HepG2 (cell line): ENCODE data around the gene LIN7A. TPM values are rescaled to one million over a fixed set of nuclear protein-coding genes. Genes with fewer than 3 reads are reported as not detected.

ENCODE experiments used
- ATAC-seq: fragments of 200-7000 bp; cut with Tn5 transposase; 3 replicates; pipeline ENCODE4 v1.9.1; 2020; ENCODE audit warnings: mild to moderate bottlenecking, moderate library complexity
- BruUV-seq: library from RNA; stranded (reverse); fragments of 400-500 nt; replicated peaks from 2 replicates; lab custom pipeline; 2021; lab: Mats Ljungman, UMichigan
- CTCF ChIA-PET: fragments of 300-600 bp; formaldehyde crosslinking; extraction: SDS; loops from one replicate; lab custom pipeline; 2021; ENCODE audit warnings: low total read pairs, inconsistent platforms, low intra/inter-chr PET ratio; lab: Yijun Ruan, JAX
- POLR2A ChIA-PET: fragments of 350-600 bp; sonication (Branson Sonifier 250); formaldehyde crosslinking; loops from one replicate; lab custom pipeline; 2020; ENCODE audit warnings: antibody characterized with exemption, inconsistent platforms; lab: Yijun Ruan, JAX
- DNase-seq: peaks from one replicate; pipeline ENCODE4 v3.0.0-alpha.2; 2015; ENCODE audit warnings: low spot score
- FAIRE-seq: peaks from 3 replicates; lab custom pipeline; 2011; peaks lifted over from hg19 to GRCh38; lab: Jason Lieb, UNC
- H2AFZ ChIP-seq: one replicate; pipeline ENCODE4 v1.6.1; 2011; ENCODE audit warnings: low read length, inconsistent platforms
- H3K27ac ChIP-seq: fragments of 300-600 bp; 3 replicates; pipeline ENCODE4 v1.8.0; 2011; ENCODE audit warnings: mixed run types, mild to moderate bottlenecking, mixed read lengths, low read length, inconsistent platforms; ENCODE audit not compliant: insufficient read depth; ENCODE audit errors: extremely low read length
- H3K27me3 ChIP-seq, 2 experiments: fragments of 200-600 bp in 1 of 2; 2 replicates in 1 of 2; 3 replicates in 1 of 2; pipeline versions ENCODE4 v1.6.0 to v1.8.0; 2011; ENCODE audit warnings: low read length in 2 of 2, mild to moderate bottlenecking in 2 of 2, moderate library complexity in 2 of 2, inconsistent platforms in 1 of 2; ENCODE audit not compliant: insufficient read depth in 2 of 2, control insufficient read depth in 1 of 2
- H3K36me3 ChIP-seq, 2 experiments: fragments of 200-600 bp in 1 of 2; replicated peaks in 1 of 2; 2 replicates in 1 of 2; 3 replicates in 1 of 2; pipeline versions ENCODE4 v1.5.1 to v1.8.0; 2011; ENCODE audit warnings: low read length in 2 of 2, inconsistent platforms in 1 of 2; ENCODE audit not compliant: insufficient read depth in 2 of 2, control insufficient read depth in 1 of 2
- H3K4me1 ChIP-seq: 2 replicates; pipeline ENCODE4 v1.5.1; 2012; ENCODE audit warnings: low read length, inconsistent platforms; ENCODE audit not compliant: insufficient read depth
- H3K4me2 ChIP-seq: 2 replicates; pipeline ENCODE4 v1.6.0; 2011; ENCODE audit warnings: low read depth, low read length, inconsistent platforms
- H3K4me3 ChIP-seq, 3 experiments: fragments of 200-600 bp in 1 of 3; sonication (generic), shearing (Covaris generic) in 1 of 3; replicated peaks in 1 of 3; 2 replicates each; pipeline ENCODE4 v1.5.1; 2011 to 2016; ENCODE audit warnings: low read length in 3 of 3, inconsistent platforms in 2 of 3, low read depth in 2 of 3, mild to moderate bottlenecking in 2 of 3, control low read depth in 1 of 3, mixed read lengths in 1 of 3; ENCODE audit not compliant: insufficient read depth in 1 of 3
- H3K79me2 ChIP-seq: one replicate; pipeline ENCODE4 v1.6.1; 2011; ENCODE audit warnings: low read length, inconsistent platforms; ENCODE audit not compliant: insufficient read depth
- H3K9ac ChIP-seq: 2 replicates; pipeline ENCODE4 v1.6.0; 2011; ENCODE audit warnings: mild to moderate bottlenecking, low read depth, low read length, inconsistent platforms; ENCODE audit not compliant: insufficient read depth
- H3K9me3 ChIP-seq: 2 replicates; pipeline ENCODE4 v1.5.1; 2012; ENCODE audit warnings: mild to moderate bottlenecking, low read length
- H4K20me1 ChIP-seq: 2 replicates; pipeline ENCODE4 v1.6.0; 2011; ENCODE audit warnings: inconsistent platforms, mild to moderate bottlenecking, low read length, moderate library complexity; ENCODE audit not compliant: insufficient read depth
- DZIP1 ChIP-seq: sonication (generic); formaldehyde crosslinking; IDR thresholded peaks from 2 replicates; pipeline ENCODE4 v1.5.0; 2020; ENCODE audit warnings: mild to moderate bottlenecking, missing genetic modification reagents
- GTF3A ChIP-seq: sonication (generic); formaldehyde crosslinking; conservative IDR thresholded peaks from 2 replicates; pipeline ENCODE4 v1.4.0; 2020; ENCODE audit warnings: mild to moderate bottlenecking, missing genetic modification reagents
- HCFC1 ChIP-seq: fragments of 150-350 bp; IDR thresholded peaks from 2 replicates; pipeline ENCODE4 v1.6.1; 2014; ENCODE audit warnings: low read depth, low read length
- LCORL ChIP-seq, 2 experiments: fragments of 450-650 bp in 1 of 2; sonication (generic) in 1 of 2; formaldehyde crosslinking in 1 of 2; IDR thresholded peaks; 2 replicates each; pipeline versions ENCODE4 v1.5.0 to v1.6.1; 2017 to 2020; ENCODE audit warnings: antibody characterized with exemption in 1 of 2, missing genetic modification reagents in 1 of 2
- MATR3 ChIP-seq: sonication (generic); formaldehyde crosslinking; IDR thresholded peaks from 2 replicates; pipeline ENCODE4 v1.4.0; 2020; ENCODE audit warnings: missing genetic modification reagents
- PBX2 ChIP-seq: IDR thresholded peaks from 2 replicates; pipeline ENCODE4 v1.6.1; 2016; ENCODE audit warnings: control low read depth
- RXRA ChIP-seq: sonication (generic); formaldehyde crosslinking; IDR thresholded peaks from 2 replicates; pipeline ENCODE4 v1.5.1; 2020; ENCODE audit warnings: missing genetic modification reagents
- STAG1 ChIP-seq: sonication (generic); formaldehyde crosslinking; IDR thresholded peaks from 2 replicates; pipeline ENCODE4 v1.4.0; 2020; ENCODE audit warnings: missing genetic modification reagents
- TBL1XR1 ChIP-seq: fragments of 150-350 bp; IDR thresholded peaks from 2 replicates; pipeline ENCODE4 v1.6.1; 2014; ENCODE audit warnings: borderline replicate concordance, low read length; ENCODE audit not compliant: partially characterized antibody
- ZNF230 ChIP-seq: sonication (generic); formaldehyde crosslinking; IDR thresholded peaks from 2 replicates; pipeline ENCODE4 v1.4.0; 2020; ENCODE audit warnings: mild to moderate bottlenecking, missing genetic modification reagents
- ZNF430 ChIP-seq: sonication (generic); formaldehyde crosslinking; IDR thresholded peaks from 2 replicates; pipeline ENCODE4 v1.9.0; 2021; ENCODE audit warnings: mild to moderate bottlenecking, missing genetic modification reagents
- WGBS: methylation state at CpG from one replicate; pipeline ENCODE4 v1.1.6; 2017; ENCODE audit warnings: low lambda C conversion rate; 5-methylcytosine and 5-hydroxymethylcytosine counted together
- in situ Hi-C: cut with HindIII; loops from 2 replicates; pipeline ENCODE4 v1.10.0; 2017; ENCODE audit warnings: low pct_unique_long_range_greater_than_20kb; ENCODE audit not compliant: extremely low pct_ligation_motif_present
- intact Hi-C: fragments of 100-400 bp; cut with micrococcal nuclease; formaldehyde crosslinking; loops from one replicate; pipeline ENCODE4 v1.10.0; 2022; ENCODE audit not compliant: unreplicated experiment
- polyA plus RNA-seq, 8 experiments: library from polyadenylated mRNA; depleted of rRNA in 3 of 8; stranded (reverse) in 7 of 8; unstranded in 1 of 8; fragments of >200 nt; fragmentation: Illumina TruSeq in 4 of 8; extraction: Trizol in 4 of 8; gene quantifications; 2 replicates each; pipeline versions ENCODE4 v1.2.1 to v1.2.3, GENCODE V29; 2011 to 2016; ENCODE audit warnings: low read depth in 4 of 8, missing spikeins in 1 of 8, mixed read lengths in 1 of 8; ENCODE audit not compliant: insufficient read depth in 1 of 8
- total RNA-seq, 5 experiments: library from RNA; depleted of rRNA; stranded (reverse); fragments of >200 nt; fragmentation: Illumina TruSeq; extraction: Trizol; gene quantifications; 2 replicates each; pipeline ENCODE4 v1.2.3, GENCODE V29; 2016; ENCODE audit warnings: low read depth in 1 of 5
- TF ChIP-seq, protein P1 (sequence below): sonication (generic); formaldehyde crosslinking; IDR thresholded peaks from 2 replicates; pipeline ENCODE4 v1.9.0; 2022; ENCODE audit warnings: low read depth, missing genetic modification reagents
- TF ChIP-seq, protein P2 (sequence below): sonication (generic); formaldehyde crosslinking; IDR thresholded peaks from 2 replicates; pipeline ENCODE4 v1.4.0; 2020; ENCODE audit warnings: missing genetic modification reagents, mild to moderate bottlenecking, borderline replicate concordance
- TF ChIP-seq, protein P3 (sequence below): sonication (generic); formaldehyde crosslinking; IDR thresholded peaks from 2 replicates; pipeline ENCODE4 v1.5.0; 2020; ENCODE audit warnings: mild to moderate bottlenecking, missing genetic modification reagents, moderate library complexity

Gene LIN7A
- total and polyA plus RNA-seq, 2 of the 13 experiments (the other 11 are each of a cell fraction or from before 2014, with no cell fraction given) = 18.5 to 19.2 TPM

DNA sequence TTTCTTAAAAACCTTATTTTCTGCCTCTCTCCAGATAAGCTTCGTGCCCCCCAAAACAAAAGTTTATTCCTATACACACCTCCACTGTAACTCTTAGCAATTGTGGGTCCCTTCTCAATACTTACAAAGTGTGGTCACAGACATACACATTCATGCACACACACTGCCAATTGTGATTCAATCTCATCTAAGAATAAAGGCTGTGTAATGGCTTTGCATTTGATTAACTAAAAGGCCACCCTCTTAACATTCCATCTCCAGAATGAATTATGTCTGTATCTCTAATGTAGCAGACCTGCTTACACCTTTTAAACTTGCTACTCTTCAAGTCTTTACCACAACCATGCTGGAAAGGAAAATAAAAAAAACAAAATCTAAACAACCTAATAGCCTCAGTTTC is 171.5 kb downstream of the LIN7A start (continued):
- TF ChIP-seq, protein P1, sequence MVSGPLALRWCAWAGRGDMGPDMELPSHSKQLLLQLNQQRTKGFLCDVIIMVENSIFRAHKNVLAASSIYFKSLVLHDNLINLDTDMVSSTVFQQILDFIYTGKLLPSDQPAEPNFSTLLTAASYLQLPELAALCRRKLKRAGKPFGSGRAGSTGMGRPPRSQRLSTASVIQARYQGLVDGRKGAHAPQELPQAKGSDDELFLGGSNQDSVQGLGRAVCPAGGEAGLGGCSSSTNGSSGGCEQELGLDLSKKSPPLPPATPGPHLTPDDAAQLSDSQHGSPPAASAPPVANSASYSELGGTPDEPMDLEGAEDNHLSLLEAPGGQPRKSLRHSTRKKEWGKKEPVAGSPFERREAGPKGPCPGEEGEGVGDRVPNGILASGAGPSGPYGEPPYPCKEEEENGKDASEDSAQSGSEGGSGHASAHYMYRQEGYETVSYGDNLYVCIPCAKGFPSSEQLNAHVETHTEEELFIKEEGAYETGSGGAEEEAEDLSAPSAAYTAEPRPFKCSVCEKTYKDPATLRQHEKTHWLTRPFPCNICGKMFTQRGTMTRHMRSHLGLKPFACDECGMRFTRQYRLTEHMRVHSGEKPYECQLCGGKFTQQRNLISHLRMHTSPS (CRISPR knock-in tag) = no peak
- TF ChIP-seq ZNF430 (no peak), ZNF230 (CRISPR knock-in tag) (no peak), PBX2 (CRISPR knock-in tag) (no peak), TBL1XR1 (no peak), HCFC1 (no peak), RXRA (CRISPR knock-in tag) (no peak)

DNA sequence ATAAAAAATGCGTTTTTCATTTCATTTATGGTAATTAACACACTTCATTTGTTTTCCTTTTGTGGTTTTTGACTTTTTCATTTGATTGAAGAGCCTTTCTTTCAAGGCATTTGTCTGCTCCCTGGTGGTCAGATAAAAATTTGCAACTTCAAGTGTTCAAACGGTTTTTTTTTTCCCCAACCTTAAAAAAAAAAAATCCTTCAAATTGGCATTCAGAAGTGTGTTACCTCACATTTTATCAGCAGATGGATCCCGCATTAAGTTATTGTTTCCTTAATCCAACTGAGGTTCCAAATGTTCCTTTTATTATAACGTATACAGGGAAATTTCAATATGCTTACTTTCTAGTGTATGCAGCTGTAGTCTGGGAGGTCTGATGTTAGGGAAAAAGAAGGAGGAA is 173.9 kb downstream of the LIN7A start:
- H3K36me3 ChIP-seq = no peaks in the 10 kb centered on the region
- WGBS = 0% methylated on average over 4 of the region's 4 CpGs
- CTCF ChIA-PET = no interaction called here
- H3K27me3 ChIP-seq = no peaks in the 10 kb centered on the region
- POLR2A ChIA-PET = no interaction called here
- no peak overlapping the region for H2AFZ ChIP-seq
- no peaks in the 10 kb centered on the region for H4K20me1 ChIP-seq
- no peak overlapping the region for H3K27ac ChIP-seq
- H3K4me3 ChIP-seq = no peak overlapping the region
- ATAC-seq = no peak
- H3K79me2 ChIP-seq = no peaks in the 10 kb centered on the region
- BruUV-seq = no TSS peak
- no peak overlapping the region for H3K9ac ChIP-seq
- in situ Hi-C loops = no loop called here
- H3K4me2 ChIP-seq = no peak overlapping the region
- H3K4me1 ChIP-seq = peaks cover 12% of the 10 kb centered on the region
- peak; percentile 80 for FAIRE-seq
- peak; percentile 52 for DNase-seq
- intact Hi-C loops = loop anchor here (1.0 to 10.0 kb wide), 4 partner anchors 129 to 352 kb away; no protein-coding TSS in a partner anchor
- no peaks in the 10 kb centered on the region for H3K9me3 ChIP-seq
- TF ChIP-seq LCORL (IDR thresholded peaks at IDR 0.05) = no peak
- no peak for TF ChIP-seq LCORL (CRISPR knock-in tag; IDR thresholded peaks at IDR 0.05)
- no peak for TF ChIP-seq GTF3A (CRISPR knock-in tag)
- TF ChIP-seq DZIP1 (CRISPR knock-in tag) = no peak
- TF ChIP-seq, protein P2, sequence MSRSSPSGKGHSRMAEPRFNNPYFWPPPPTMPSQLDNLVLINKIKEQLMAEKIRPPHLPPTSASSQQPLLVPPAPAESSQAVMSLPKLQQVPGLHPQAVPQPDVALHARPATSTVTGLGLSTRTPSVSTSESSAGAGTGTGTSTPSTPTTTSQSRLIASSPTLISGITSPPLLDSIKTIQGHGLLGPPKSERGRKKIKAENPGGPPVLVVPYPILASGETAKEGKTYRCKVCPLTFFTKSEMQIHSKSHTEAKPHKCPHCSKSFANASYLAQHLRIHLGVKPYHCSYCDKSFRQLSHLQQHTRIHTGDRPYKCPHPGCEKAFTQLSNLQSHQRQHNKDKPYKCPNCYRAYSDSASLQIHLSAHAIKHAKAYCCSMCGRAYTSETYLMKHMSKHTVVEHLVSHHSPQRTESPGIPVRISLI = peak; percentile 89; the same call in 1 of the 2 replicates
- TF ChIP-seq MATR3 (CRISPR knock-in tag) = no peak
- TF ChIP-seq STAG1 (CRISPR knock-in tag) = peak; percentile 52
- TF ChIP-seq, protein P3, sequence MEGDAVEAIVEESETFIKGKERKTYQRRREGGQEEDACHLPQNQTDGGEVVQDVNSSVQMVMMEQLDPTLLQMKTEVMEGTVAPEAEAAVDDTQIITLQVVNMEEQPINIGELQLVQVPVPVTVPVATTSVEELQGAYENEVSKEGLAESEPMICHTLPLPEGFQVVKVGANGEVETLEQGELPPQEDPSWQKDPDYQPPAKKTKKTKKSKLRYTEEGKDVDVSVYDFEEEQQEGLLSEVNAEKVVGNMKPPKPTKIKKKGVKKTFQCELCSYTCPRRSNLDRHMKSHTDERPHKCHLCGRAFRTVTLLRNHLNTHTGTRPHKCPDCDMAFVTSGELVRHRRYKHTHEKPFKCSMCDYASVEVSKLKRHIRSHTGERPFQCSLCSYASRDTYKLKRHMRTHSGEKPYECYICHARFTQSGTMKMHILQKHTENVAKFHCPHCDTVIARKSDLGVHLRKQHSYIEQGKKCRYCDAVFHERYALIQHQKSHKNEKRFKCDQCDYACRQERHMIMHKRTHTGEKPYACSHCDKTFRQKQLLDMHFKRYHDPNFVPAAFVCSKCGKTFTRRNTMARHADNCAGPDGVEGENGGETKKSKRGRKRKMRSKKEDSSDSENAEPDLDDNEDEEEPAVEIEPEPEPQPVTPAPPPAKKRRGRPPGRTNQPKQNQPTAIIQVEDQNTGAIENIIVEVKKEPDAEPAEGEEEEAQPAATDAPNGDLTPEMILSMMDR (CRISPR knock-in tag) = peak; percentile 42
